H1 (cell line): ENCODE data around the gene VPS13D. TPM values are rescaled to one million over a fixed set of nuclear protein-coding genes. Genes with fewer than 3 reads are reported as not detected.

ENCODE experiments used
- CHD7 ChIP-seq: fragments of 300-600 bp; sonication (generic); IDR thresholded peaks from 2 replicates; pipeline ENCODE4 v1.7.1; 2012; ENCODE audit warnings: low read length, moderate library complexity, mild to moderate bottlenecking, inconsistent platforms; ENCODE audit not compliant: insufficient replicate concordance
- YY1 ChIP-seq: IDR thresholded peaks from 2 replicates; pipeline ENCODE4 v1.6.1; 2011; ENCODE audit warnings: low read depth, mild to moderate bottlenecking, low read length
- polyA plus RNA-seq, 7 experiments: library from polyadenylated mRNA; depleted of rRNA in 3 of 7; stranded (reverse) in 5 of 7; unstranded in 2 of 7; fragments of >200 nt in 5 of 7; fragments of 200-250 nt in 2 of 7; gene quantifications; 1 replicate in 5 of 7; 2 replicates in 1 of 7; 4 replicates in 1 of 7; pipeline versions ENCODE4 v1.2.1 to v1.2.3, GENCODE V29; 2011 to 2013; ENCODE audit warnings: missing spikeins in 2 of 7, mixed read lengths in 2 of 7
- total RNA-seq: library from RNA; stranded (reverse); fragmentation: NEBNext Ultra II Directional; extraction: Animal tissue kit (Norgen Biotek cat#: 25700); gene quantifications from 2 replicates; pipeline ENCODE4 v1.2.1, GENCODE V29; 2021

Gene VPS13D
- total and polyA plus RNA-seq, 2 of the 8 experiments (the other 6 are each of a cell fraction or from before 2014, with no cell fraction given), result 10.9 to 31.2 TPM

- TF ChIP-seq CHD7 (no peak), YY1 (no peak)
These were observed 29.6 kb upstream of the VPS13D start (continued) for GRCh38 chr1:12200208-12200607.
